Gastrocnemius medialis (tissue), 4 donors: ENCODE data around the gene AUNIP. TPM values are rescaled to one million over a fixed set of nuclear protein-coding genes. Genes with fewer than 3 reads are reported as not detected.

ENCODE experiments used
- ATAC-seq, 2 donors: fragments of 150-250 bp; one replicate each; pipeline ENCODE4 v1.9.1; 2016
- DNase-seq, 2 donors: peaks; one replicate each; pipeline ENCODE4 v3.0.0-alpha.2; 2019
- H3K27ac ChIP-seq, 4 donors: fragments of 200-600 bp; sonication (generic); 1 replicate in 1 of 4; 2 replicates in 3 of 4; pipeline ENCODE4 v1.5.1; 2016 to 2018; ENCODE audit warnings: mild to moderate bottlenecking in 2 of 4, moderate library complexity in 1 of 4
- H3K27me3 ChIP-seq, 3 donors: fragments of 200-600 bp; sonication (generic) in 2 of 3; 1 replicate in 1 of 3; 2 replicates in 2 of 3; pipeline versions ENCODE4 v1.5.1 to v1.6.0; 2016 to 2019; ENCODE audit warnings: mild to moderate bottlenecking in 1 of 3, moderate library complexity in 1 of 3
- H3K36me3 ChIP-seq, 2 donors: fragments of 200-600 bp; sonication (generic) in 1 of 2; one replicate each; pipeline ENCODE4 v1.5.1; 2017 to 2018
- H3K4me1 ChIP-seq, 2 donors: fragments of 200-600 bp; sonication (generic) in 1 of 2; one replicate each; pipeline ENCODE4 v1.5.1; 2016 to 2017; ENCODE audit warnings: mild to moderate bottlenecking in 2 of 2
- H3K4me3 ChIP-seq, 4 donors: fragments of 200-600 bp; sonication (generic) in 3 of 4; 1 replicate in 1 of 4; 2 replicates in 3 of 4; pipeline ENCODE4 v1.5.1; 2016 to 2019; ENCODE audit warnings: mild to moderate bottlenecking in 2 of 4
- H3K9me3 ChIP-seq, 3 donors: fragments of 200-600 bp; sonication (generic) in 2 of 3; 1 replicate in 1 of 3; 2 replicates in 2 of 3; pipeline ENCODE4 v1.5.1; 2016 to 2019
- CTCF ChIP-seq, 5 experiments: fragments of 450-650 bp in 3 of 5; fragments of 200-600 bp in 2 of 5; sonication (generic) in 2 of 5; IDR thresholded peaks in 4 of 5; conservative IDR thresholded peaks in 1 of 5; 1 replicate in 4 of 5; 2 replicates in 1 of 5; pipeline ENCODE4 v1.5.1; 2016 to 2019; ENCODE audit warnings: antibody characterized with exemption in 5 of 5, mild to moderate bottlenecking in 3 of 5, moderate library complexity in 3 of 5
- POLR2A ChIP-seq, 2 donors: fragments of 450-650 bp; IDR thresholded peaks; one replicate each; pipeline ENCODE4 v1.6.1; 2017; ENCODE audit warnings: antibody characterized with exemption in 2 of 2, mild to moderate bottlenecking in 2 of 2, moderate library complexity in 2 of 2
- in situ Hi-C, 4 donors: fragments of 200-750 bp; cut with MboI; loops; one replicate each; pipeline versions ENCODE4 v1.15.0 to v1.8.0; 2017; ENCODE audit warnings: low sequenced_read_pairs in 4 of 4
- intact Hi-C: fragments of 100-400 bp; cut with DNase I; formaldehyde crosslinking; loops from one replicate; pipeline ENCODE4 v1.15.1; 2023; ENCODE audit warnings: low total_unique reads
- total RNA-seq, 4 donors: library from RNA; depleted of rRNA; stranded (reverse); fragments of >200 nt; gene quantifications; one replicate each; pipeline versions ENCODE4 v1.1.0 to v1.2.3, GENCODE V29; 2016

Gene AUNIP
- total RNA-seq, 4 donors from 2014 or later: not detected

GRCh38 chr1:25810341-25811299, 48.6 kb downstream of the AUNIP start:
- peaks cover 17 to 25% of the 10 kb centered on the region in 2 donors for H3K4me1 ChIP-seq
- H3K27ac ChIP-seq: peak overlapping the region in 1 of 4 donors; percentile 8
- no peak overlapping the region for H3K4me3 ChIP-seq
- intact Hi-C loops: no loop called here
- TF ChIP-seq CTCF (IDR thresholded peaks at IDR 0.05 in 4 of 5, conservative IDR thresholded peaks at IDR 0.05 in 1 of 5) (peak; percentile 90 to 95 (median 93)), POLR2A (IDR thresholded peaks at IDR 0.05) (no peak)
- ATAC-seq (peak; percentile 25 to 68), DNase-seq (peak; percentile 44 to 67)
- in situ Hi-C loops: no loop called here
- no peaks in the 10 kb centered on the region for H3K9me3 ChIP-seq
- H3K27me3 ChIP-seq: no peaks in the 10 kb centered on the region
- peaks cover 0 to 59% of the 10 kb centered on the region in 2 donors for H3K36me3 ChIP-seq

- Histone ChIP-seq H3K4me1 (peaks cover 24 to 32% of the 10 kb centered on the region in 2 donors), H3K27ac (no peak overlapping the region), H3K27me3 (no peaks in the 10 kb centered on the region), H3K9me3 (no peaks in the 10 kb centered on the region), H3K36me3 (peaks cover 0 to 52% of the 10 kb centered on the region in 2 donors), H3K4me3 (no peak overlapping the region)
- in situ Hi-C loops: loop anchor here in 1 of 4 donors (10.0 kb wide), 1 partner anchor 65 kb away; no protein-coding TSS in a partner anchor
- no peak for DNase-seq
- intact Hi-C loops: loop anchor here (10.0 kb wide), 2 partner anchors 375 to 575 kb away; partner anchors contain the start of genes MACO1 and SYF2
- TF ChIP-seq POLR2A (IDR thresholded peaks at IDR 0.05) (no peak), CTCF (IDR thresholded peaks at IDR 0.05 in 4 of 5, conservative IDR thresholded peaks at IDR 0.05 in 1 of 5) (no peak)
- ATAC-seq: no peak
Observed at GRCh38 chr1:25809929-25810328, 49.3 kb downstream of the AUNIP start.

GRCh38 chr1:25809283-25809926, 49.9 kb downstream of the AUNIP start:
- in situ Hi-C loops (loop anchor here in 1 of 4 donors (10.0 kb wide), 1 partner anchor 65 kb away; no protein-coding TSS in a partner anchor), intact Hi-C loops (loop anchor here (10.0 kb wide), 2 partner anchors 375 to 575 kb away; partner anchors contain the start of genes MACO1 and SYF2)
- no peak overlapping the region for H3K27ac ChIP-seq

More at GRCh38 chr1:25809283-25809926, 49.9 kb downstream of the AUNIP start:
- DNase-seq (no peak), ATAC-seq (no peak)
- no peak overlapping the region for H3K4me3 ChIP-seq
- H3K9me3 ChIP-seq: no peaks in the 10 kb centered on the region
- H3K4me1 ChIP-seq: peaks cover 29 to 37% of the 10 kb centered on the region in 2 donors
- no peak for TF ChIP-seq CTCF (IDR thresholded peaks at IDR 0.05 in 4 of 5, conservative IDR thresholded peaks at IDR 0.05 in 1 of 5)
- TF ChIP-seq POLR2A (IDR thresholded peaks at IDR 0.05): no peak
- peaks cover 0 to 47% of the 10 kb centered on the region in 2 donors for H3K36me3 ChIP-seq
- H3K27me3 ChIP-seq: no peaks in the 10 kb centered on the region
